HUDEP-2 (cell line): ENCODE data around the gene DAGLB.
A peak's percentile ranks its signal among the peaks of the same experiment; 100 is the strongest.
"Not testable (repeated sequence)": the region's sequence is repeated elsewhere in the genome, so short reads cannot be mapped to it uniquely, and the experiment has no call there.

Experiments used
- DNase-seq, 76 experiments: peaks; one replicate each; lab custom pipeline; 2025; ENCODE audit not compliant: unreplicated experiment in 76 of 76; lab: John Stamatoyannopoulos, UW

The DAGLB gene

DNA sequence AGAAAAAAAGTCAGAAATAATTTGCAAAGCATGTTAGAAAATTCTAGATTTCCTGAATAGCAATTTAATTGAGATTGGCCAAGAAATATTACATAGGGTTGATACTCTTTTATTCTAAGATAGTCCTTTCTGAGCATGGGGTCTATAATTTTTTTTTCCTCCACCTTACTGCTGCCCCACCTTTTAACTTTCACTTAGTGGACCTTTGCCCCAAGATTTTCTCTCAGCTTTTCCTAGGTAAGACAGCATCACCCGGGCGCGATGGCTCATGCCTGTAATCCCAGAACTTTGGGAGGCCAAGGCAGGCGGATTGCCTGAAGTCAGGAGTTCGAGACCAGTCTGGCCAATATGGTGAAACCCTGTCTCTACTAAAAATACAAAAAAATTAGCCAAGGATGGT, 69.2 kb downstream of the DAGLB start:
- not testable (repeated sequence) for DNase-seq

DNA sequence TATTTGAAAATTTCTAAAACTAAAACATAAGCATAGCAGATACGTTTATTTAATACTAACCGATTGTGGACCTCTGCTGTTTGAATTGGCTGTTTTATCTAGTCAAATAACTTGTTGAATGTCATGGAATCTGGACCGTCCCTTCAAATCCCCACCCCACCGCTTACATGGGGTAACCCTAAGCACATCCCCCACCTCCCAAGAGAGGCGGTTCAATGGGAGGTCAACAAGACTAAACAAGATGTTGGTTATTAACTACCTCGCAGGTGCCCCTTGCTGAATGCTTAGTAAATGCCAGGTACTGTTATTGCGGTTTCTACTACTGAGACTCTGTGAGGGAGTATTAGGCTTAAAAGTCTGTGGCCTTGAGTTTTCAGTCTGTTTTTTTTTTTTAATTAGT, 70.9 kb downstream of the DAGLB start:
- no peak for DNase-seq

DNA sequence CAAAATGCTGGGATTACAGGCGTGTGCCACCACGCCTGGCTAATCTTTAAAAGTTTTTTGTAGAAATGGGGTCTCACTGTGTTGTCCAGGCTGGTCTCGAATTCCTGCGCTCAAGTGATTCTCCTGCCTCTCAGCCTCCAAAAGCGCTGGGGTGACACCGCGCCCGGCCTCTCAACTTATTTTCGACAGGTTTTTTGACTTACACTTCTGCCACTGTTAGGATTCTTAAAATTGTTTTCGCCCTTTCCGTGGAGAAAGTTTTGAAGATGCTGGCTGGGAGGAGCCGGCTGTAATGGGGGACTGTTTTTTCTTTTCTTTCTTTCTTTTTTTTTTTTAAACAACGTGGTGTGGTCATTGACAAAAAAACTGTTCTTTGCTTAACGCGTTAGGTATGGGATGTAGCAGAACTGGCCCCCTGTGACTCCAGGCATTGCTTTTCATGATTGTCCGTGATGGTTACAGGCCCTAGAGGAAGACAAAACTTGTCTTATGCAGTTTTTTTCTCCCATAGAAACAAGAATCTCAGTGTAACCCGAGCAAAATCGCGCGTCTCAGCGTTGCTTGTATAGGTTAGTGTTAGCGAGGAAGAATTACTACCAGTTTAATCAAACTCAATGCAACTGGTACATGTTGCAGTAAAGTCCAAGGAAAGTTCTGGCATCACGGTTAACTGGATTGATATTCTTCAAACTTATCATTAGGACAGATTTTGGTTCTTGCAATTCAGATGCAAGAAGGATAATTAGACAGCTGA, 72.2 kb downstream of the DAGLB start:
- DNase-seq: peak in 2 of 76 experiments; percentile 13 to 21

DNA sequence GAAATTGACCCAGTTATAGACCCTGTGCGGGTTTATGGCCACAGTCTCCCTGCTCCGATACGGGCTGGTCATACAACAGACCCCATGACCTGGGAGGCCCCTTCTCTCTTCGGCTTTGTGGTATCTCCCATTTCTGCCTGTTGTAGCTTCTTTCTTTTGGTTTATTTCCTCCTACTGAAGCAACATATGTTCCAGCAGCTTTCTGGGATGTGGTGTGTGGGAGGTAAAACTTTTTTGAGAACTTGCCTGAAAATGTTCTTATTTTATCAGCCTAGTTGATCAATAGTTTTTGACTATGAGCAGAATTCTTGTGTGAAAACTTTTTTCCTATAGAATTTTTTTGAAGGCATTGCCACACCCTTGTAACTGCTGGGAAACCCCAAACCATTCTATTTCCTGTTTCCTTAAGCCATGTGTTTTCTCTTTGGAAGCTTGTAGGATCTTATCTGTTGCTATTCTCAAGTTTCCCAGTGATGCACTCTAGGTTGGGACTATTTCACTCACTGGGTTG, 80.0 kb downstream of the DAGLB start:
- no peak for DNase-seq

DNA sequence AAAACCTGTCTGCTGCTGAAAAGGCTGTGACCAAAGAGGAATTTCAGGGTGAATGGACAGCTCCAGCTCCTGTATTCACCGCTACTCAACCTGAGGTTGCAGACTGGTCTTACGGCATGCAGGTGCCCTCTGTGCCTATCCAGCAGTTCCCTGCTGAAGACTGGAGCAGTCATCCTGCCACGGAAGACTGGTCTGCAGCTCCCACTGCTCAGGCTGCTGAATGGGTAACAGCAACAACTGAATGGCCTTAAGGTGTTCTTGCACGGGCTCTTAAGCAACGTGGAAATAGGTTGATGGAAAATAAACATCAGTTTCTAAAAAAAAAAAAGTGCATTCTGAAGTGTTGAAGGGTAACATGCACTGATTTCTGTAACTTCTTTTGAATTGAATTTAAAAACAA, 82.3 kb downstream of the DAGLB start:
- no peak for DNase-seq

DNA sequence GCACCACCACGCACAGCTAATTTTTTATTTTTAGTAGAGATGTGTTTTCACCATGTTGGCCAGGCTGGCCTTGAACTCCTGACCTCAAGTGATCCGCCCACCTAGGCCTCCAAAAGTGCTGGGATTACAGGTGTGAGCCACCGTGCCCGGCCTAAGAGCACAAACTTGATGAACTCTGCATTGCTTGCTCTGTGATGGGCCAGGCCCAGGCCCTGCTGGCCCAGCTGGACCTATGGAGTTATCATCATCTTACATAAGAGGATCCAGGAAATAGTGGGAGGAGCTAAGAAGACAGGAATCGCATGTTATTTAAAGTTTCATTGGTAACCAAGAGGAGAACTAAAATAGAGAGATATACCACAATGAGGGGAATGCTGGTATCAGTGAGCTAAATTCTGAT, 86.9 kb downstream of the DAGLB start:
- no peak for DNase-seq

DNA sequence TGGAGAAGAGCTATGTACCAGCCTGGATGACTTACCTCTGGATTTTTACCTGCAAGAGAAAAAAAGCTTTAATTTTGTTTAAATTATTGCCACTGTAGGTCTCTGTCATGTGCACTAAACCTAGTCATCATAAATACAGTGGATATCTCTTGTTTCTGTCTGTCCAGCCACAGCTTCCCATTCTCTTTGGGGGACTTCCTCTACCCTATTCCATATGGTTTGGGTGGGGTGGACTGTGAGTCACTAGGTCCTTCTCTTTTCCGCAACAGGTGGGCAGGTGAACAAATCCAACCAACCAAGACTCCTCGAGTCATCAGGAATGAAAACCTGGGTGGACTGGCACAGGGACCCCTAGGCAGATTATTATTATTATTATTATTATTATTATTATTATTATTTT, 88.0 kb downstream of the DAGLB start:
- DNase-seq: no peak
